ENCODE results near the gene MPV17L. TPM values are rescaled to one million over a fixed set of nuclear protein-coding genes. Genes with fewer than 3 reads are reported as not detected.
A peak's percentile ranks its signal among the peaks of the same experiment; 100 is the strongest.
"Not testable (repeated sequence)": the region's sequence is repeated elsewhere in the genome, so short reads cannot be mapped to it uniquely, and the experiment has no call there.

MPV17L gene
- total RNA-seq, 1 donor from 2014 or later: 3.1 TPM

DNA sequence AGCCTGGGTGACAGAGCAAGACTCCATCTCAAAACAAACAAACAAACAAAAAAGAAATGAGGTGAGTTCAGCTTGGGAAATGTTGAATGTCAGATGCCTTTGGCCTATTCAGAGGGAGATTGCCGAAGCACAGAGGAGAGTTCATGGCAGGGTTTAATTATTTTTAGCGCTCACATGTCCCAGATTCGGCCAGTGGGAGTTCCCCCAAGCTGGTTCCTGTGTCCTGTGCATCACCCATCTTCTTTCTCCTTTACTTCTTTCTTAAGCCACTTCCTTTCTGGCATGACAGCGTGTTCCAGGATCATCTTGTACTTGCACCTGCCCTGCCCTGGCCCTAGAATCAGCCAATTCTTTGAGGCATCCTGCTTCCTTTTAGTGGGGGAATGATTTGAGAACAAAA lies 9.2 kb downstream of the MPV17L start:
- no peaks in the 10 kb centered on the region for H3K9me3 ChIP-seq (ENCODE audit: control insufficient read depth in 3 of 3, low read length in 3 of 3)
- peak overlapping the region in 1 of 3 donors; percentile 63 for H3K9ac ChIP-seq (ENCODE audit: low read depth in 1 of 3, low read length in 3 of 3)
- H3K36me3 ChIP-seq (ENCODE audit: control insufficient read depth in 3 of 3, insufficient read depth in 3 of 3, low read length in 3 of 3): peaks cover 5 to 13% (median 6%) of the 10 kb centered on the region in 3 donors
- H3K27me3 ChIP-seq (ENCODE audit: control insufficient read depth in 3 of 3, insufficient read depth in 3 of 3, low read length in 3 of 3): no peaks in the 10 kb centered on the region
- H3K4me1 ChIP-seq (ENCODE audit: control insufficient read depth in 3 of 3, insufficient read depth in 3 of 3, low read length in 3 of 3): peaks cover 0 to 9% (median 0%) of the 10 kb centered on the region in 3 donors
- peak overlapping the region in 1 of 3 donors; percentile 24 for H3K4me3 ChIP-seq (ENCODE audit: low read length in 3 of 3)
- H3K27ac ChIP-seq (ENCODE audit: low read depth, low read length): peak overlapping the region; percentile 68

DNA sequence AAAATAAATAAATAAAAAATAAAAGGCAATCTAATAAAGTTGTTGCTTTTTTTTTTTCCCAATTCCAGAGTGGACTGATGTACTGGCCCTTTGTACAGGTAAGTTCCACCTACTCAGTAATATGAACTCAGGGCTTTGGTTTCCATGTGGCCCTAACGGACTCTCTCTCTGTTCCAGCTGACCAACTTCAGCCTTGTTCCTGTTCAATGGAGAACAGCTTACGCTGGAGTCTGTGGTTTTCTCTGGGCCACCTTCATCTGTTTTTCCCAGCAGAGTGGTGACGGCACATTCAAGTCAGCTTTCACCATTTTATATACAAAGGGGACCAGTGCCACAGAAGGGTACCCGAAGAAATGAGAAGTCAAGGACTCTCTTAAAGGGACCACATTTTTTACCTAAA lies 12.2 kb downstream of the MPV17L start:
- not testable (repeated sequence) for H3K4me3 ChIP-seq (ENCODE audit: low read length in 3 of 3); H3K27me3 ChIP-seq (ENCODE audit: control insufficient read depth in 3 of 3, insufficient read depth in 3 of 3, low read length in 3 of 3); H3K9ac ChIP-seq (ENCODE audit: low read depth in 1 of 3, low read length in 3 of 3); H3K27ac ChIP-seq (ENCODE audit: low read depth, low read length); H3K36me3 ChIP-seq (ENCODE audit: control insufficient read depth in 3 of 3, insufficient read depth in 3 of 3, low read length in 3 of 3); H3K9me3 ChIP-seq (ENCODE audit: control insufficient read depth in 3 of 3, low read length in 3 of 3)
- H3K4me1 ChIP-seq (ENCODE audit: control insufficient read depth in 3 of 3, insufficient read depth in 3 of 3, low read length in 3 of 3): peaks cover 0 to 11% (median 0%) of the 10 kb centered on the region in 3 donors

DNA sequence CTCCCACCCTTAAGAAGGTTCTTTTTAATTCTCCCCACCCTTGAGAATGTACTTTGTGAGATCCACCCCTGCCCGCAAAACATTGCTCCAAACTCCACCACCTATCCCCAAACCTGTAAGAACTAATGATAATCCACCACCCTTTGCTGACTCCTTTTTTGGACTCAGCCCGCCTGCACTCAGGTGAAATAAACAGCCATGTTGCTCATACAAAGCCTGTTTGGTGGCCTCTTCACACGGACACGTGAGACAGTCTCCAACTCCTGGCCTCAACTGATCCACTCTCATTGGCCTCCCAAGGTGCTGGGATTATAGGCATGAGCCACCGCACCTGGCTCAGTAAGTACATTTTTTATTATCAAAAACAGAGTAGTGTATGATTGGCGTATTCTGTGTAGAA lies 13.9 kb downstream of the MPV17L start:
- H3K9ac ChIP-seq (ENCODE audit: low read depth in 1 of 3, low read length in 3 of 3); H3K9me3 ChIP-seq (ENCODE audit: control insufficient read depth in 3 of 3, low read length in 3 of 3); H3K27ac ChIP-seq (ENCODE audit: low read depth, low read length); H3K4me3 ChIP-seq (ENCODE audit: low read length in 3 of 3); H3K36me3 ChIP-seq (ENCODE audit: control insufficient read depth in 3 of 3, insufficient read depth in 3 of 3, low read length in 3 of 3); H3K27me3 ChIP-seq (ENCODE audit: control insufficient read depth in 3 of 3, insufficient read depth in 3 of 3, low read length in 3 of 3); H3K4me1 ChIP-seq (ENCODE audit: control insufficient read depth in 3 of 3, insufficient read depth in 3 of 3, low read length in 3 of 3): not testable (repeated sequence)

DNA sequence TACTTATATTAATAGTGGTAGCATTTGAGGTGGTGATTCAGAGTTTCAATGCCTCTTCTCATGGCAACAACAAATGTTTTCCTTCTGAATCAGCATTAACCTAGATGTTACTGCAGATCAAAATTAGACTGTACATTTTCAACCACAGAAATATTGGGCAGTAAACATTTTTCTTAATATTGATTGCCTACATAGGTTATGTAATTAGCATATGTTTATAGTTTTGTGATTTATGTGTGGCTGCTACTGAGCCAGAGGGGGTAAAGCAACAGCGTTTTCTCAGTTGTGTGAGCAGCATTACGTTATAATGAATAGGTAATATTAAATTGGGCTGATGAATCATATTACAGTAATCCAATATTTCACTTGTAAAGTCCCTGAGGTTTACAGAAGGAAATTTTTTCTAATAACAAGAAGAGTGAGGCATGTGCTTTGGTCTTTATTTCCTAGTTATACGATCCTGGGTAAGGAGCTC lies 20.0 kb downstream of the MPV17L start:
- H3K9ac ChIP-seq (ENCODE audit: low read depth in 1 of 3, low read length in 3 of 3): no peak overlapping the region
- no peaks in the 10 kb centered on the region for H3K9me3 ChIP-seq (ENCODE audit: control insufficient read depth in 3 of 3, low read length in 3 of 3)
- peaks cover 0 to 2% (median 0%) of the 10 kb centered on the region in 3 donors for H3K4me1 ChIP-seq (ENCODE audit: control insufficient read depth in 3 of 3, insufficient read depth in 3 of 3, low read length in 3 of 3)
- H3K4me3 ChIP-seq (ENCODE audit: low read length in 3 of 3): no peak overlapping the region
- no peak overlapping the region for H3K27ac ChIP-seq (ENCODE audit: low read depth, low read length)
- no peaks in the 10 kb centered on the region for H3K36me3 ChIP-seq (ENCODE audit: control insufficient read depth in 3 of 3, insufficient read depth in 3 of 3, low read length in 3 of 3)
- no peaks in the 10 kb centered on the region for H3K27me3 ChIP-seq (ENCODE audit: control insufficient read depth in 3 of 3, insufficient read depth in 3 of 3, low read length in 3 of 3)

DNA sequence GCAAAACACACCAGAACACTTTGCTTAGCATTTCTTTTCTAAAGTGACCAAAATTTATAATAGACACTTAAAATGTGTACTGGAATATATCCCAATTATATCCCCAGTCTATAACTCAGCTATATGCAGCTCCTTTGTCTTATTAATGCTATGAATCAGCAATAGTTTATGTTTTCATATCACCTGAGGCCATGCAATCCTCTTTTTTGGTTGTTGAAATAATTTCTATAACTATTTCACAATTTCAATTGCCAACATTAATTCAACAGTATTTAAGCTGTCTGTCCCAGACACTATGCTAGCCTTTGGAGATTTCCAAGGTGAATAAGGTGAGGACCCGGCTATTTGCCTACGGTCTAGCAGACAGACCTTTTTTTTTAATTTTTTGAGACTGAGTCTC lies 21.6 kb downstream of the MPV17L start:
- Histone ChIP-seq H3K4me1 (ENCODE audit: control insufficient read depth in 3 of 3, insufficient read depth in 3 of 3, low read length in 3 of 3) (peaks cover 0 to under 1% (median 0%) of the 10 kb centered on the region in 3 donors), H3K27me3 (ENCODE audit: control insufficient read depth in 3 of 3, insufficient read depth in 3 of 3, low read length in 3 of 3) (no peaks in the 10 kb centered on the region), H3K27ac (ENCODE audit: low read depth, low read length) (no peak overlapping the region)

DNA sequence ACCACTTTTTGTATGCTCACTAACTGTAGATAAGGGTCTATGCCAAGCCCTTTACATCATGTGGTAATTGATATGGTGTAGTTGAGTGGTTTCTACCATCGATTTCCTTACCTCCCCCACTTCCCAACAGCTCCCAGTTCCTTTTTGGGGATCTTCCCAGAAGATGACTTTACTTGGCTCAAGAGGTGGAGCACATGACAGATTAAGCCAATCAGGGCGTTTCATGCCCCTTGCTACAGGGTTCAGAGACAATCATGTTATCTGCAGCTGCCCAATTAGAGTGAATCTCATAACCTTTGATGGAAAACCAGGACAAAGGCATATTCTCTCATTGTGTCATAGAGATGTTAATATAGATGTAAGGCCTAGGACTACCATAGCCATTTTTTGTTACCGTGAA lies 22.7 kb downstream of the MPV17L start:
- Histone ChIP-seq H3K9me3 (ENCODE audit: control insufficient read depth in 3 of 3, low read length in 3 of 3) (no peaks in the 10 kb centered on the region), H3K4me1 (ENCODE audit: control insufficient read depth in 3 of 3, insufficient read depth in 3 of 3, low read length in 3 of 3) (no peaks in the 10 kb centered on the region), H3K9ac (ENCODE audit: low read depth in 1 of 3, low read length in 3 of 3) (no peak overlapping the region), H3K27ac (ENCODE audit: low read depth, low read length) (no peak overlapping the region), H3K4me3 (ENCODE audit: low read length in 3 of 3) (no peak overlapping the region), H3K27me3 (ENCODE audit: control insufficient read depth in 3 of 3, insufficient read depth in 3 of 3, low read length in 3 of 3) (no peaks in the 10 kb centered on the region), H3K36me3 (ENCODE audit: control insufficient read depth in 3 of 3, insufficient read depth in 3 of 3, low read length in 3 of 3) (no peaks in the 10 kb centered on the region)

More for the DNA sequence above, 21.6 kb downstream of the MPV17L start:
- no peaks in the 10 kb centered on the region for H3K36me3 ChIP-seq (ENCODE audit: control insufficient read depth in 3 of 3, insufficient read depth in 3 of 3, low read length in 3 of 3)
- H3K4me3 ChIP-seq (ENCODE audit: low read length in 3 of 3): no peak overlapping the region
- no peak overlapping the region for H3K9ac ChIP-seq (ENCODE audit: low read depth in 1 of 3, low read length in 3 of 3)
- H3K9me3 ChIP-seq (ENCODE audit: control insufficient read depth in 3 of 3, low read length in 3 of 3): no peaks in the 10 kb centered on the region

DNA sequence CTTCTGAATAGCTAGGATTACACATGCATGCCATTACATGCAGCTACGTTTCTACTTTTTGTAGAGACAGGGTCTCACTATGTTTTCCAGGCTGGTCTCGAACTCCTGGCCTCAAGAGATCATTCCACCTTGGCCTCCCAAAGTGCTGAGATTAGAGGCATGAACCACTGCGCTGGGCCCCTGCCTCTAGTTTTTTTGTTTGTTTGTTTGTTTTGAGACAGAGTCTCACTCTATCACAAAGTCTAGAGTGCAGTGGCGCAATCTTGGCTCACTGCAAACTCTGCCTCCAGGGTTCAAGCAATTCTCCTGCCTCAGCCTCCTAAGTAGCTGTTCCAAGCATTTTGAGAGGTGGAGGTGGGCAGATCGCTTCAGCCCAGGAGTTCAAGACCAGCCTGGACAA lies 26.1 kb downstream of the MPV17L start:
- H3K27me3 ChIP-seq (ENCODE audit: control insufficient read depth in 3 of 3, insufficient read depth in 3 of 3, low read length in 3 of 3); H3K9ac ChIP-seq (ENCODE audit: low read depth in 1 of 3, low read length in 3 of 3): not testable (repeated sequence)

DNA sequence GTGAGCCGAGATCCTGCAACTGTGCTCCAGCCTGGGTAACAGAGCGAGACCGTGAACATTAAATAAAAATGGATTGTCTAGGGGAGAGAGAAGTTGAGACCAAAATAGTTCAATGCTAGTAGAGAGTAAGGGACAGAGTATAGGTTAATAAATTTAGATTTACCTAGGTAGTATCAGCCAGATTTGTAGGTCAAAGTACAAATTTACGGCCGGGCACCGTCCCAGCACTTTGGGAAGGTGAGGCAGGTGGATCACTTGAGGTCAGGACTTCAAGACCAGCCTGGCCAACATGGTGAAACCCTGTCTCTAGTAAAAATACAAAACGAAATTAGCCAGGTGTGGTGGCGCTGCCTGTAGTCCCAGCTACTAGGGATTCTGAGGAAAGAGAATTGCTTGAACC lies 26.7 kb downstream of the MPV17L start:
- Histone ChIP-seq H3K36me3 (ENCODE audit: control insufficient read depth in 3 of 3, insufficient read depth in 3 of 3, low read length in 3 of 3) (no peaks in the 10 kb centered on the region), H3K9ac (ENCODE audit: low read depth in 1 of 3, low read length in 3 of 3) (no peak overlapping the region), H3K4me1 (ENCODE audit: control insufficient read depth in 3 of 3, insufficient read depth in 3 of 3, low read length in 3 of 3) (no peaks in the 10 kb centered on the region), H3K27me3 (ENCODE audit: control insufficient read depth in 3 of 3, insufficient read depth in 3 of 3, low read length in 3 of 3) (no peaks in the 10 kb centered on the region), H3K9me3 (ENCODE audit: control insufficient read depth in 3 of 3, low read length in 3 of 3) (no peaks in the 10 kb centered on the region), H3K4me3 (ENCODE audit: low read length in 3 of 3) (no peak overlapping the region), H3K27ac (ENCODE audit: low read depth, low read length) (no peak overlapping the region)

More for the DNA sequence above, 26.1 kb downstream of the MPV17L start:
- not testable (repeated sequence) for H3K27ac ChIP-seq (ENCODE audit: low read depth, low read length); H3K4me3 ChIP-seq (ENCODE audit: low read length in 3 of 3); H3K4me1 ChIP-seq (ENCODE audit: control insufficient read depth in 3 of 3, insufficient read depth in 3 of 3, low read length in 3 of 3); H3K9me3 ChIP-seq (ENCODE audit: control insufficient read depth in 3 of 3, low read length in 3 of 3); H3K36me3 ChIP-seq (ENCODE audit: control insufficient read depth in 3 of 3, insufficient read depth in 3 of 3, low read length in 3 of 3)

DNA sequence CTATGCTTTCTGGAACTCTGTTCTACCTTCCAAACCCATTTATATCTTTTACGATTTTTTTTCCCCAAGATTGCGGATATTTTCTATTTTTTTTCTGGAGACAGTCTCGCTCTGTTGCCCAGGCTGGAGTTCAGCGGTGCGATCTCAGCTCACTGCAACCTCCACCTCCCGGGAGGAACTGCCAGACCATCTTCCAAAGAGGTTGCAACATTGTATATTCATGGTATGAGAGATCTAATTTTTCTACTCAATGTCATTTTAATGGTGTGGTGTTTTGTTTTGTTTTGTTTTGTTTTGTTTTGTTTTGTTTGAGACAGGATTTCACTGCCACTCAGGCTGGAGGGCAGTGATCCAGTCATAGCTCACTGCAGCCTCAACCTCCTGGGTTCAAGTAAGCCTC lies 30.3 kb downstream of the MPV17L start:
- H3K4me3 ChIP-seq (ENCODE audit: low read length in 3 of 3): no peak overlapping the region
- H3K4me1 ChIP-seq (ENCODE audit: control insufficient read depth in 3 of 3, insufficient read depth in 3 of 3, low read length in 3 of 3): no peaks in the 10 kb centered on the region
- no peak overlapping the region for H3K27ac ChIP-seq (ENCODE audit: low read depth, low read length)
- H3K36me3 ChIP-seq (ENCODE audit: control insufficient read depth in 3 of 3, insufficient read depth in 3 of 3, low read length in 3 of 3): no peaks in the 10 kb centered on the region
- no peaks in the 10 kb centered on the region for H3K9me3 ChIP-seq (ENCODE audit: control insufficient read depth in 3 of 3, low read length in 3 of 3)
- H3K27me3 ChIP-seq (ENCODE audit: control insufficient read depth in 3 of 3, insufficient read depth in 3 of 3, low read length in 3 of 3): no peaks in the 10 kb centered on the region
- H3K9ac ChIP-seq (ENCODE audit: low read depth in 1 of 3, low read length in 3 of 3): no peak overlapping the region

DNA sequence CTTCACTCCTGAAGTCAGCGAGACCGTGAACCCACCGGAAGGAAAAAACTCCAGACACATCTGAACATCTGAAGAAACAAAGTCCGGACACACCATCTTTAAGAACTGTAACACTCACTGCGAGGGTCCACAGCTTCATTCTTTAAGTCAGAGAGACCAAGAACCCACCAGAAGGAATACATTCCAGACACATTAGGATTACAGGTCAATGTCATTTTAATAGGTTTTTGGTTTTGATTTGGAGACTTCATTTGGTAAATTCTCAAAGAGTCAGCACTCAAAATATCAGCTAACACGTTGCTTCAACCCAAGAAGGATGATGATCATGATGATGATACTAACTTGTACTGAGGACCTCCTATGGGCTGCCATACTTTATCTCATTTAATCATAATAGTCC lies 31.2 kb downstream of the MPV17L start:
- H3K27me3 ChIP-seq (ENCODE audit: control insufficient read depth in 3 of 3, insufficient read depth in 3 of 3, low read length in 3 of 3): no peaks in the 10 kb centered on the region
- H3K9ac ChIP-seq (ENCODE audit: low read depth in 1 of 3, low read length in 3 of 3): no peak overlapping the region
- no peaks in the 10 kb centered on the region for H3K36me3 ChIP-seq (ENCODE audit: control insufficient read depth in 3 of 3, insufficient read depth in 3 of 3, low read length in 3 of 3)
- H3K9me3 ChIP-seq (ENCODE audit: control insufficient read depth in 3 of 3, low read length in 3 of 3): no peaks in the 10 kb centered on the region
- H3K4me1 ChIP-seq (ENCODE audit: control insufficient read depth in 3 of 3, insufficient read depth in 3 of 3, low read length in 3 of 3): no peaks in the 10 kb centered on the region
- no peak overlapping the region for H3K4me3 ChIP-seq (ENCODE audit: low read length in 3 of 3)
- H3K27ac ChIP-seq (ENCODE audit: low read depth, low read length): no peak overlapping the region

Measured in skeletal muscle tissue (tissue), 4 donors.